Liver (tissue), 3 donors: ENCODE measurements around the gene RFC2.

Source experiments
- CTCF ChIP-seq: fragments of 150-350 bp; IDR thresholded peaks from 2 replicates; pipeline ENCODE4 v1.5.1; 2017; ENCODE audit warnings: improper control_type of control experiment, low read depth, low read length; ENCODE audit not compliant: missing input control
- FOXA1 ChIP-seq: IDR thresholded peaks from 2 replicates; pipeline ENCODE4 v1.6.1; 2016; ENCODE audit warnings: antibody characterized with exemption
- HNF4G ChIP-seq: IDR thresholded peaks from 2 replicates; pipeline ENCODE4 v1.6.1; 2016; ENCODE audit warnings: antibody characterized with exemption
- MAX ChIP-seq: IDR thresholded peaks from 2 replicates; pipeline ENCODE4 v1.6.1; 2016; ENCODE audit warnings: antibody characterized with exemption
- donor health status: healthy.
- donor health status: healthy.

- TF ChIP-seq FOXA1 (no peak), CTCF (no peak), MAX (no peak), HNF4G (no peak)
Observed at GRCh38 chr7:74253331-74253730, 868 bp downstream of the RFC2 start.
